Vagina (tissue), 2 donors: ENCODE data around the gene IQSEC1.

ENCODE experiments used
- CTCF ChIP-seq, 3 experiments: fragments of 450-650 bp in 2 of 3; fragments of 200-600 bp in 1 of 3; sonication (generic) in 1 of 3; IDR thresholded peaks; one replicate each; pipeline ENCODE4 v1.5.1; 2017 to 2019; ENCODE audit warnings: antibody characterized with exemption in 3 of 3, mild to moderate bottlenecking in 2 of 3, moderate library complexity in 2 of 3
- POLR2A ChIP-seq, 2 donors: fragments of 450-650 bp; IDR thresholded peaks; one replicate each; pipeline ENCODE4 v1.6.1; 2017; ENCODE audit warnings: antibody characterized with exemption in 2 of 2, mild to moderate bottlenecking in 2 of 2, moderate library complexity in 2 of 2

- TF ChIP-seq POLR2A (IDR thresholded peaks at IDR 0.05) (no peak), CTCF (IDR thresholded peaks at IDR 0.05) (no peak)
Measured at GRCh38 chr3:13019243-13020095, 53.8 kb downstream of the IQSEC1 start.
